OCI-LY1 (cell line): ENCODE results near the gene TMEM260.
"Not testable (repeated sequence)": the region's sequence is repeated elsewhere in the genome, so short reads cannot be mapped to it uniquely, and the experiment has no call there.

Experiments
- H2AFZ ChIP-seq: fragments of 200-600 bp; sonication (generic), shearing (Covaris generic); 2 replicates; pipeline ENCODE4 v1.6.0; 2014; ENCODE audit warnings: antibody characterized with exemption, mild to moderate bottlenecking, low read length
- H3F3A ChIP-seq: fragments of 200-600 bp; sonication (generic), shearing (Covaris generic); 2 replicates; pipeline ENCODE4 v1.6.0; 2014; ENCODE audit warnings: mild to moderate bottlenecking, antibody characterized with exemption, low read length, moderate library complexity; ENCODE audit not compliant: insufficient read depth
- H3K27ac ChIP-seq: fragments of 200-600 bp; sonication (generic); 2 replicates; pipeline ENCODE4 v1.5.1; 2014; ENCODE audit warnings: low read length, mixed run types, mild to moderate bottlenecking, low read depth; ENCODE audit not compliant: poor library complexity, severe bottlenecking
- H3K27me3 ChIP-seq: fragments of 200-600 bp; sonication (generic); 2 replicates; pipeline ENCODE4 v1.6.0; 2014; ENCODE audit warnings: antibody characterized with exemption, mild to moderate bottlenecking, low read length, moderate library complexity; ENCODE audit not compliant: insufficient read depth
- H3K36me3 ChIP-seq: fragments of 200-600 bp; sonication (generic); 2 replicates; pipeline ENCODE4 v1.6.1; 2014; ENCODE audit warnings: mild to moderate bottlenecking, antibody characterized with exemption, low read length, moderate library complexity, mixed read lengths; ENCODE audit not compliant: insufficient read depth
- H3K4me1 ChIP-seq: fragments of 200-600 bp; sonication (generic); 2 replicates; pipeline ENCODE4 v1.5.1; 2014; ENCODE audit warnings: mild to moderate bottlenecking, low read length, moderate library complexity; ENCODE audit not compliant: insufficient read depth, severe bottlenecking
- H3K4me2 ChIP-seq: fragments of 200-600 bp; sonication (generic), shearing (Covaris generic); 2 replicates; pipeline ENCODE4 v1.6.1; 2014; ENCODE audit warnings: low read length
- H3K4me3 ChIP-seq: fragments of 200-600 bp; sonication (generic); 2 replicates; pipeline ENCODE4 v1.5.1; 2014; ENCODE audit warnings: low read length, low read depth, mild to moderate bottlenecking, mixed read lengths; ENCODE audit not compliant: poor library complexity, severe bottlenecking
- H3K79me2 ChIP-seq: fragments of 200-600 bp; shearing (Covaris generic); 2 replicates; pipeline ENCODE4 v1.6.1; 2016; ENCODE audit warnings: mixed run types, low read length, mixed read lengths; ENCODE audit not compliant: insufficient read depth
- H3K9ac ChIP-seq: fragments of 200-600 bp; sonication (generic), shearing (Covaris generic); 2 replicates; pipeline ENCODE4 v1.6.1; 2014; ENCODE audit warnings: mild to moderate bottlenecking, low read length, mixed read lengths
- H3K9me2 ChIP-seq: fragments of 200-600 bp; sonication (generic), shearing (Covaris generic); 2 replicates; pipeline ENCODE4 v1.6.1; 2014; ENCODE audit warnings: low read depth, mild to moderate bottlenecking, low read length, mixed read lengths
- H3K9me3 ChIP-seq: fragments of 200-600 bp; shearing (Covaris generic); 2 replicates; pipeline ENCODE4 v1.6.1; 2014; ENCODE audit warnings: low read length, mixed read lengths
- H4K20me1 ChIP-seq: fragments of 200-600 bp; sonication (generic), shearing (Covaris generic); 2 replicates; pipeline ENCODE4 v1.6.0; 2016; ENCODE audit warnings: mild to moderate bottlenecking, low read length; ENCODE audit not compliant: insufficient read depth
- EZH2 ChIP-seq: fragments of 200-600 bp; sonication (generic), shearing (Covaris generic); IDR thresholded peaks from 2 replicates; pipeline ENCODE4 v1.8.0; 2017; ENCODE audit warnings: borderline replicate concordance, mixed run types, mild to moderate bottlenecking, antibody characterized with exemption, low read length, moderate library complexity, mixed read lengths
- TF ChIP-seq, protein P1 (sequence below): fragments of 200-600 bp; sonication (generic), shearing (Covaris generic); IDR thresholded peaks from 2 replicates; pipeline ENCODE4 v1.5.1; 2017; ENCODE audit warnings: mild to moderate bottlenecking, antibody characterized with exemption, low read length, moderate library complexity, mixed read lengths

The TMEM260 gene

DNA sequence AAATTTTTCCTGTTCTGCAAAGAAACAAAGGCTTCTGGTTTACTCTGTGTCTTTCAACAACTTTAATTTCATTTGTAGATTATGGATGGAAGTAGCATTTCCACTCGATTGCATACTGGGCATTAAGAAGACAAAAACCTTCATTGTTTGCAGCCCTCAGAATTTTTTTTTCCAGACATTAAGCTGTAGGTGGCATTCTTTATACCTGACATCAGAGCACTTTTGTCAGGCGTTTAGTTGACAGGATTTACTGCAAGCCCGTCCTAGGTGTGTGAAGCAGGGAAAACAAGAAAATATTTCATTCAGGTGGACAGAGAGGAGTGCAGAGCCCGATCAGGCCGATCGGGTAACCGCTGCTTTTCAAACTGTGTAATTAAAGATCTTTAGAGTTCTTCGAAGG lies 107.5 kb downstream of the TMEM260 start:
- TF ChIP-seq, protein P1, sequence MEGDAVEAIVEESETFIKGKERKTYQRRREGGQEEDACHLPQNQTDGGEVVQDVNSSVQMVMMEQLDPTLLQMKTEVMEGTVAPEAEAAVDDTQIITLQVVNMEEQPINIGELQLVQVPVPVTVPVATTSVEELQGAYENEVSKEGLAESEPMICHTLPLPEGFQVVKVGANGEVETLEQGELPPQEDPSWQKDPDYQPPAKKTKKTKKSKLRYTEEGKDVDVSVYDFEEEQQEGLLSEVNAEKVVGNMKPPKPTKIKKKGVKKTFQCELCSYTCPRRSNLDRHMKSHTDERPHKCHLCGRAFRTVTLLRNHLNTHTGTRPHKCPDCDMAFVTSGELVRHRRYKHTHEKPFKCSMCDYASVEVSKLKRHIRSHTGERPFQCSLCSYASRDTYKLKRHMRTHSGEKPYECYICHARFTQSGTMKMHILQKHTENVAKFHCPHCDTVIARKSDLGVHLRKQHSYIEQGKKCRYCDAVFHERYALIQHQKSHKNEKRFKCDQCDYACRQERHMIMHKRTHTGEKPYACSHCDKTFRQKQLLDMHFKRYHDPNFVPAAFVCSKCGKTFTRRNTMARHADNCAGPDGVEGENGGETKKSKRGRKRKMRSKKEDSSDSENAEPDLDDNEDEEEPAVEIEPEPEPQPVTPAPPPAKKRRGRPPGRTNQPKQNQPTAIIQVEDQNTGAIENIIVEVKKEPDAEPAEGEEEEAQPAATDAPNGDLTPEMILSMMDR = no peak
- TF ChIP-seq EZH2 = no peak
- H3K4me1 ChIP-seq = no peaks in the 10 kb centered on the region
- H3K27ac ChIP-seq = no peak overlapping the region
- no peaks in the 10 kb centered on the region for H3K27me3 ChIP-seq
- H3F3A ChIP-seq = no peaks in the 10 kb centered on the region
- no peaks in the 10 kb centered on the region for H3K9me2 ChIP-seq
- H3K9me3 ChIP-seq = no peaks in the 10 kb centered on the region
- no peak overlapping the region for H2AFZ ChIP-seq
- H4K20me1 ChIP-seq = no peaks in the 10 kb centered on the region
- H3K4me2 ChIP-seq = no peak overlapping the region
- H3K36me3 ChIP-seq = no peaks in the 10 kb centered on the region
- no peaks in the 10 kb centered on the region for H3K79me2 ChIP-seq
- H3K4me3 ChIP-seq = no peak overlapping the region
- H3K9ac ChIP-seq = no peak overlapping the region

DNA sequence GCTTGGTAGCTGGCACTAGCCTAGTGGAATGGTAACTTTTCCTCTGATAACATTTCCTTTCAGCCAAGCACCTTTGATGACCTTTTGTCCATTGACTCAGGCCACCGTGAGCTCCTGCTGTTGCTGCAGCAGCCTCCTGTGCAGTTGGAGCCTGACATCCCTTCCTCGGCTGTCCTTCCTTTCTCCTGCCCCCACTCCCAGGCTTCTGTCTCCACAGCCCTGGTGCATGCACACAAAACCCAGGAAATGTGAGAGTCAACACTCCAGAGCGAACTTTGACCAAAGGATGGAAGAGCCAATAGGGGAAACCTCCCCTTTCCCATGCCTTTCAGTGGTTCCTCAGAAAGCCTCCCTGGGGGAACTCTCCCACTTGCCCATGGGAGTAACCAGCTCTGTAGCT lies 115.0 kb downstream of the TMEM260 start:
- H3K27ac ChIP-seq = no peak overlapping the region

DNA sequence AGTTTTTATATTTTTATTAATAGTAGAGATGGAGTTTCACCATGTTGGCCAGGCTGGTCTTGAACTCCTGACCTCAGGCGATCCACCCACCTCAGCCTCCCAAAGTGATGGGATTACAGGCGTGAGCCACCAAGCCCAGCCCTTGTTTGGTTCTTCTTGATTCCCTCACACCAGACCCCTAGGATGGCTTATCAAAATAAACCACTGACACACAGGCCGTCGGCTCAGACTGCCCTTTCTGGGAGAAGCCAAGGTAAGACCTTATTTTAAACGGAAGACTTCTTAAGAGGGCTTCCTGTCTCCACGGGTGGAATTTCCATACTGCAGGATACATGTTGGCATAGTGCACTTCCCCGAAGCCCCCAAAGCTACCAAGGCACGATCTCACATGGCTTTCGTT lies 115.6 kb downstream of the TMEM260 start:
- not testable (repeated sequence) for H3K4me2 ChIP-seq, H3K4me1 ChIP-seq, H3K79me2 ChIP-seq, H3K9ac ChIP-seq, H2AFZ ChIP-seq, H3K27me3 ChIP-seq, H3K36me3 ChIP-seq, H3F3A ChIP-seq, H3K9me3 ChIP-seq, H3K27ac ChIP-seq, H3K4me3 ChIP-seq, H3K9me2 ChIP-seq, H4K20me1 ChIP-seq

More for the DNA sequence above, 115.0 kb downstream of the TMEM260 start:
- Histone ChIP-seq H3K9me2 (no peaks in the 10 kb centered on the region), H3K27me3 (no peaks in the 10 kb centered on the region), H3K9me3 (no peaks in the 10 kb centered on the region), H3K36me3 (no peaks in the 10 kb centered on the region), H3K9ac (no peak overlapping the region), H4K20me1 (no peaks in the 10 kb centered on the region), H3K4me3 (no peak overlapping the region), H3K4me1 (no peaks in the 10 kb centered on the region), H2AFZ (no peak overlapping the region), H3K79me2 (no peaks in the 10 kb centered on the region), H3K4me2 (no peak overlapping the region), H3F3A (no peaks in the 10 kb centered on the region)
- TF ChIP-seq, protein P1 = no peak
- TF ChIP-seq EZH2 = no peak
